ENCODE data around the gene JMJD4. TPM values are rescaled to one million over a fixed set of nuclear protein-coding genes. Genes with fewer than 3 reads are reported as not detected.

JMJD4 gene
- total and polyA plus RNA-seq, 2 of the 8 experiments (the other 6 are each of a cell fraction or from before 2014, with no cell fraction given) = 13.2 to 23.3 TPM

- Histone ChIP-seq H3K4ac (replicated peaks; ENCODE audit: insufficient read length, low read depth, low read length) (peak overlapping the region; percentile 17), H2BK120ac (replicated peaks; ENCODE audit: low read depth, low read length) (no peak overlapping the region), H3K4me2 (ENCODE audit: insufficient read depth in 1 of 2, low read depth in 2 of 2, low read length in 2 of 2) (peak overlapping the region; percentile 84 to 100), H2AFZ (ENCODE audit: low read length) (no peak overlapping the region), H3K9ac (replicated peaks in 1 of 4; ENCODE audit: extremely low read depth in 1 of 4, low read depth in 3 of 4, low read length in 3 of 4) (peak overlapping the region in 3 of 4 experiments; percentile 31 to 66 (median 54); a peak in 6 of 7 replicates), H3K23me2 (ENCODE audit: low read depth, low read length) (peaks cover 4% of the 10 kb centered on the region), H4K5ac (ENCODE audit: insufficient read length, low read depth, low read length) (peak overlapping the region; percentile 51), H3K27me3 (replicated peaks in 1 of 4; ENCODE audit: control insufficient read depth in 3 of 4, extremely low read depth in 1 of 4, insufficient read depth in 3 of 4, low read length in 3 of 4) (no peaks in the 10 kb centered on the region), H3K14ac (ENCODE audit: insufficient read length) (peak overlapping the region; percentile 98), H3K4me3 (ENCODE audit: extremely low read depth in 1 of 4, insufficient read depth in 2 of 4, low read depth in 3 of 4, low read length in 4 of 4) (peak overlapping the region; percentile 67 to 95 (median 74)), H3K4me1 (replicated peaks in 1 of 4; ENCODE audit: control insufficient read depth in 3 of 4, insufficient read depth in 4 of 4, low read length in 3 of 4) (peaks cover 0 to 19% (median 12%) of the 10 kb centered on the region in 4 experiments; a peak in 6 of 7 replicates), H2AK5ac (ENCODE audit: low read depth, low read length) (no peak overlapping the region), H3K79me2 (ENCODE audit: control insufficient read depth in 1 of 2, insufficient read depth in 2 of 2, low read length in 2 of 2) (no peaks in the 10 kb centered on the region), H3K79me1 (ENCODE audit: low read depth, low read length) (no peaks in the 10 kb centered on the region), H2BK12ac (ENCODE audit: low read depth, low read length) (no peak overlapping the region), H2BK5ac (ENCODE audit: low read depth, low read length) (peak overlapping the region; percentile 68; the same call in 1 of the 2 replicates), H3K56ac (replicated peaks; ENCODE audit: insufficient read length, low read depth, low read length) (peak overlapping the region; percentile 53), H3K36me3 (ENCODE audit: control insufficient read depth in 2 of 4, insufficient read depth in 4 of 4, low read length in 3 of 4) (peaks cover 5 to 21% (median 10%) of the 10 kb centered on the region in 4 experiments; a peak in 6 of 8 replicates), H3K18ac (ENCODE audit: extremely low read depth, low read length) (peak overlapping the region; percentile 87), H3K23ac (ENCODE audit: insufficient read length) (no peak overlapping the region), H4K20me1 (replicated peaks in 1 of 2; ENCODE audit: control insufficient read depth in 1 of 2, insufficient read depth in 2 of 2, low read length in 2 of 2) (peaks cover 3 to 26% of the 10 kb centered on the region in 2 experiments), H4K8ac (ENCODE audit: extremely low read depth, insufficient read depth, low read length) (no peak overlapping the region; the same call in 1 of the 2 replicates), H3K27ac (ENCODE audit: low read depth, low read length) (peak overlapping the region; percentile 52; the same call in 1 of the 2 replicates), H4K91ac (replicated peaks; ENCODE audit: insufficient read length, low read length) (peak overlapping the region; percentile 22), H2BK20ac (ENCODE audit: low read length) (no peak overlapping the region), H3K9me3 (ENCODE audit: insufficient read depth in 2 of 2, low read depth in 1 of 2, low read length in 1 of 2) (peaks cover 2 to 7% of the 10 kb centered on the region in 2 experiments; a peak in 3 of 4 replicates), H2BK15ac (ENCODE audit: low read length) (no peak overlapping the region)
- 7% methylated on average over 26 of the region's 51 CpGs; no CpG with 5 or more reads in 1 of the 2 experiments for WGBS, 2 experiments (ENCODE audit: extremely low coverage in 1 of 2, insufficient coverage in 1 of 2, insufficient read length in 1 of 2, insufficient replicate concordance in 2 of 2, low coverage in 1 of 2, low lambda C conversion rate in 2 of 2, missing lambda C conversion rate in 1 of 2)
- ChIA-PET CTCF (ENCODE audit: partially characterized antibody) (interaction anchor here (1.2 kb wide), 1 partner anchor 247 kb away, joined by 6 read pairs; no protein-coding TSS in a partner anchor), POLR2A (ENCODE audit: partially characterized antibody) (no interaction called here)
- FAIRE-seq (no peak), DNase-seq (ENCODE audit: low read depth in 1 of 2, low spot score in 2 of 2) (peak; percentile 34 to 82)
- TF ChIP-seq KDM4A (IDR thresholded peaks at IDR 0.05; ENCODE audit: low read depth, low read length, severe bottlenecking) (peak; percentile 62), TCF12 (IDR thresholded peaks at IDR 0.05; ENCODE audit: low read depth, low read length) (0 out of 2 replicates have a peak, but pooled peaks have one; percentile 39), NANOG (IDR thresholded peaks at IDR 0.05; ENCODE audit: insufficient read depth, low read depth, low read length, poor library complexity, severe bottlenecking) (no peak), POU5F1 (IDR thresholded peaks at IDR 0.05; ENCODE audit: low read depth, low read length) (no peak), E2F6 (IDR thresholded peaks at IDR 0.05) (peak; percentile 74), MAX (IDR thresholded peaks at IDR 0.05) (peak; percentile 49), RBBP5 (IDR thresholded peaks at IDR 0.05; ENCODE audit: borderline replicate concordance, low read depth, low read length) (peak; percentile 10; the same call in 1 of the 2 replicates), TAF1 (IDR thresholded peaks at IDR 0.05; ENCODE audit: low read depth, low read length) (0 out of 2 replicates have a peak, but pooled peaks have one; percentile 26)
Measured at GRCh38 chr1:227728059-227728891, 6.8 kb downstream of the JMJD4 start.

Measured in H1 (cell line).